Nephron (organoid): ENCODE results near the gene TMEM141.

ENCODE experiments used
- H3K27ac Mint-ChIP-seq, 3 experiments: 2 replicates each; pipeline ENCODE4 v1.8.0; 2020; ENCODE audit warnings: mixed read lengths in 3 of 3, mild to moderate bottlenecking in 2 of 3, moderate library complexity in 1 of 3
- H3K27me3 Mint-ChIP-seq: 2 replicates; pipeline ENCODE4 v1.8.0; 2021; ENCODE audit warnings: low read depth, mild to moderate bottlenecking, moderate library complexity, mixed read lengths
- H3K36me3 Mint-ChIP-seq: 2 replicates; pipeline ENCODE4 v1.8.0; 2020; ENCODE audit warnings: low read depth, mixed read lengths
- H3K4me1 Mint-ChIP-seq: 2 replicates; pipeline ENCODE4 v1.8.0; 2020; ENCODE audit warnings: mixed read lengths
- H3K4me3 Mint-ChIP-seq, 3 experiments: 2 replicates each; pipeline ENCODE4 v1.8.0; 2020; ENCODE audit warnings: mild to moderate bottlenecking in 3 of 3, mixed read lengths in 3 of 3, moderate library complexity in 2 of 3
- H3K9me3 Mint-ChIP-seq: 2 replicates; pipeline ENCODE4 v1.8.0; 2020; ENCODE audit warnings: mixed read lengths
- CTCF ChIP-seq, 3 experiments: fragments of 200-600 bp; sonication (generic); IDR thresholded peaks; one replicate each; pipeline ENCODE4 v1.5.0; 2021; ENCODE audit warnings: antibody characterized with exemption in 3 of 3; ENCODE audit not compliant: unreplicated experiment in 3 of 3

TMEM141 gene

GRCh38 chr9:136789523-136789937 is 1.6 kb upstream of the TMEM141 start:
- no peak for TF ChIP-seq CTCF (IDR thresholded peaks at IDR 0.05; ENCODE audit: unreplicated experiment in 3 of 3)
- peak overlapping the region in 2 of 3 experiments; percentile 5 to 19 for H3K4me3 Mint-ChIP-seq
- H3K36me3 Mint-ChIP-seq, result peaks cover 5% of the 10 kb centered on the region
- H3K4me1 Mint-ChIP-seq, result peaks cover 33% of the 10 kb centered on the region
- H3K27me3 Mint-ChIP-seq, result peaks cover 15% of the 10 kb centered on the region
- H3K9me3 Mint-ChIP-seq, result no peaks in the 10 kb centered on the region
- peak overlapping the region; percentile 66 to 90 (median 87) for H3K27ac Mint-ChIP-seq

DNA sequence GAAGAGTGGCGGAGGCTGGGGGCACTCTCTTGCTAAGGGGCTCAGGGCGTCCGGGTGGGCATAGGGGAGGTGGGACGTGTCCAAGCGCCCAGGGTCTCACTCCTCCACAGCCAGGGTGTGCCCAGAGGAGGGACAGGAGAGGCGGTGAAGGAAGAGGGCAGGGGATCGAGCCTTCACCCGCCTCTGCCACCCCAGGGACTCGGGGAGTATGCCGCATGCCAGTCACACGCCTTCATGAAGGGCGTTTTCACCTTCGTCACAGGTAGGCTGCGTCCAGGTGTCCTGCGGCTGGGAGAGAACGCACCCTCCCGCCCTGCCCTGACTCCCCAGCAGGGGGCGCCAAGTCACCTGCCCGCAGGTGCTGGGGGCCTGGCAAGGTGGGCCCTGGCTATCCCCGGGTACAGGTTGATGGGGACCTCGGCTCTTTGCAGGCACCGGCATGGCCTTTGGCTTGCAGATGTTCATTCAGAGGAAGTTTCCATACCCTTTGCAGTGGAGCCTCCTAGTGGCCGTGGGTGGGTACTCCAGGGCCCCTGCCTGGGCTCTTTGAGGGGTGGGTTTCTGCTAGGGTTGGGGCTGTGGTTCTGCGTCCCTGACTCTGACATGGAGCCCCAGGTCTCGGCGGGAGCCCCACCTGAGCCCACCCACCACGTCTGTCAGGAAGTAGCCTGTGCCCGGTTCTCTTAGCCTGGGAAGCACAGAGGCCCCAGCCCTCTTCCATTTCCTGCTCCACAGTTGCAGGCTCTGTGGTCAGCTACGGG is 552 bp downstream of the TMEM141 start:
- H3K36me3 Mint-ChIP-seq, result peaks cover 5% of the 10 kb centered on the region
- H3K4me1 Mint-ChIP-seq, result peaks cover 48% of the 10 kb centered on the region
- H3K9me3 Mint-ChIP-seq, result no peaks in the 10 kb centered on the region
- H3K27me3 Mint-ChIP-seq, result peaks cover 10% of the 10 kb centered on the region
- peak; percentile 98 to 99 (median 99) for TF ChIP-seq CTCF (IDR thresholded peaks at IDR 0.05; ENCODE audit: unreplicated experiment in 3 of 3)
- H3K27ac Mint-ChIP-seq, result peak overlapping the region; percentile 66 to 99 (median 90)
- H3K4me3 Mint-ChIP-seq, result peak overlapping the region; percentile 80 to 86 (median 81)

- peaks cover 52% of the 10 kb centered on the region for H3K4me1 Mint-ChIP-seq
- peak overlapping the region; percentile 75 to 80 (median 79) for H3K4me3 Mint-ChIP-seq
- TF ChIP-seq CTCF (IDR thresholded peaks at IDR 0.05; ENCODE audit: unreplicated experiment in 3 of 3), result no peak
- peaks cover 4% of the 10 kb centered on the region for H3K27me3 Mint-ChIP-seq
- no peak overlapping the region for H3K27ac Mint-ChIP-seq
- no peaks in the 10 kb centered on the region for H3K9me3 Mint-ChIP-seq
- H3K36me3 Mint-ChIP-seq, result peaks cover 5% of the 10 kb centered on the region
Observed at GRCh38 chr9:136792321-136793085, 1.4 kb downstream of the TMEM141 start.

DNA sequence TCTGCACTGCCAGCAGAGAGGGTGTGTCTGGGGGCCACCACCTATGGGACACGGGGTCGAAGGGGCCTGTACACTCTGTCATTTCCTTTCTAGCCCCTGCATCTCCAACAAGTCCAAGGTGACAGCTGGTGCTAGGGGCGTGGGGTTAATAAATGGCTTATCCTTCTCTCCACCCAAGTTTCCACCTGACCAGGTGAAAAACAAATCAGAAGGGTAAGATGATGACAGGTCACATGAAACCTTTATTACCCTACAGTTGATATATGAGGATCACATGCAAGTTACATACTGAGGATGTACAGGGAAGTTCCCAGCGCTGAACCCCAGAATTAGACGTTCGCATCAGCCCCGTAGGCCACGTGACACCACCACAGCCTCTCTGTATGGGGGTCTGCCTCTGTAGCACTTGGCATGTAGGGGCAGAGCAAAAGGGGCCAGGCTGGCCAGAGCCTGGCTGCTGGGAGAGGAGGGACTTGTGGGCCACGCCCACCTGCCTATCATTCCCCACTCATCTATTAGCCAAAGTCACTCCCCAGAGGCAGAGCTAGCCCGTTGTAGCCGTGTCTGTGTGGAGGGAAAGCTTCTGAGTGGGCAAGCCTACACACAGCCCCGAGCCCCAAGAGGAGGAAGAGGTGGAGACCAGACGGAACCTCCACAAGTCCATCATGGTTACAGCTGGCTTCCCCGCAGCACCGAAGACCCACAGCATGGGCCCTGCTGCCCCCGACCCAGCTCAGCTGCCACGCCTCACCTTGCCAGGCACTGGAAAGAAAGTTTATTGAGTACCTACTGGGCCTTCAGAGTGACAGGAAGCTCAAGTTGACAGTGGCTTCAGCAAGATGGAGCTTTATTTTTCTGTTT is 2.2 kb downstream of the TMEM141 start:
- peaks cover 44% of the 10 kb centered on the region for H3K4me1 Mint-ChIP-seq
- H3K36me3 Mint-ChIP-seq, result peaks cover 5% of the 10 kb centered on the region
- no peaks in the 10 kb centered on the region for H3K9me3 Mint-ChIP-seq
- peak overlapping the region in 2 of 3 experiments; percentile 42 to 70 for H3K27ac Mint-ChIP-seq
- TF ChIP-seq CTCF (IDR thresholded peaks at IDR 0.05; ENCODE audit: unreplicated experiment in 3 of 3), result no peak
- no peaks in the 10 kb centered on the region for H3K27me3 Mint-ChIP-seq
- peak overlapping the region; percentile 62 to 79 (median 73) for H3K4me3 Mint-ChIP-seq

GRCh38 chr9:136794281-136794999 is 3.3 kb downstream of the TMEM141 start:
- Mint-ChIP-seq H3K9me3 (no peaks in the 10 kb centered on the region), H3K27me3 (no peaks in the 10 kb centered on the region), H3K36me3 (peaks cover 5% of the 10 kb centered on the region), H3K4me3 (peak overlapping the region; percentile 6 to 60 (median 26)), H3K27ac (peak overlapping the region; percentile 60 to 69 (median 66)), H3K4me1 (peaks cover 33% of the 10 kb centered on the region)
- TF ChIP-seq CTCF (IDR thresholded peaks at IDR 0.05; ENCODE audit: unreplicated experiment in 3 of 3), result no peak
